ENCODE results near the gene ARSA. TPM values are rescaled to one million over a fixed set of nuclear protein-coding genes. Genes with fewer than 3 reads are reported as not detected.
A peak's percentile ranks its signal among the peaks of the same experiment; 100 is the strongest.

The ARSA gene
- total and polyA plus RNA-seq, 2 of the 13 experiments (the other 11 are each of a cell fraction or from before 2014, with no cell fraction given), result 9.0 to 11.5 TPM

- no peak for TF ChIP-seq ZSCAN31 (CRISPR knock-in tag; IDR thresholded peaks at IDR 0.05; ENCODE audit: low read depth)
Observed at GRCh38 chr22:50625568-50626313, 2.2 kb downstream of the ARSA start (continued).

- Histone ChIP-seq H3K27ac (ENCODE audit: extremely low read length, insufficient read depth, low read length) (no peak overlapping the region), H3K4me3 (replicated peaks in 1 of 3; ENCODE audit: insufficient read depth in 1 of 3, low read depth in 2 of 3, low read length in 3 of 3) (no peak overlapping the region), H3K79me2 (ENCODE audit: insufficient read depth, low read length) (peaks cover 4% of the 10 kb centered on the region), H4K20me1 (ENCODE audit: insufficient read depth, low read length) (no peaks in the 10 kb centered on the region), H3K4me2 (ENCODE audit: low read depth, low read length) (no peak overlapping the region), H3K4me1 (ENCODE audit: insufficient read depth, low read length) (peaks cover 67% of the 10 kb centered on the region), H3K9ac (ENCODE audit: insufficient read depth, low read depth, low read length) (no peak overlapping the region), H3K27me3 (ENCODE audit: control insufficient read depth in 1 of 2, insufficient read depth in 2 of 2, low read length in 2 of 2) (no peaks in the 10 kb centered on the region; a peak in 1 of 5 replicates), H3K9me3 (ENCODE audit: low read length) (no peaks in the 10 kb centered on the region), H3K36me3 (replicated peaks in 1 of 2; ENCODE audit: control insufficient read depth in 1 of 2, insufficient read depth in 2 of 2, low read length in 2 of 2) (no peaks in the 10 kb centered on the region), H2AFZ (ENCODE audit: low read length) (no peak overlapping the region)
- no peak for FAIRE-seq
- CTCF ChIA-PET (ENCODE audit: low intra/inter-chr PET ratio, low total read pairs), result no interaction called here
- WGBS (ENCODE audit: low lambda C conversion rate), result 69% methylated on average over 12 of the region's 14 CpGs
- DNase-seq (ENCODE audit: low spot score), result no peak
- BruUV-seq (replicated peaks), result no TSS peak
- TF ChIP-seq, protein P1, sequence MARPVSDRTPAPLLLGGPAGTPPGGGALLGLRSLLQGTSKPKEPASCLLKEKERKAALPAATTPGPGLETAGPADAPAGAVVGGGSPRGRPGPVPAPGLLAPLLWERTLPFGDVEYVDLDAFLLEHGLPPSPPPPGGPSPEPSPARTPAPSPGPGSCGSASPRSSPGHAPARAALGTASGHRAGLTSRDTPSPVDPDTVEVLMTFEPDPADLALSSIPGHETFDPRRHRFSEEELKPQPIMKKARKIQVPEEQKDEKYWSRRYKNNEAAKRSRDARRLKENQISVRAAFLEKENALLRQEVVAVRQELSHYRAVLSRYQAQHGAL (CRISPR knock-in tag; IDR thresholded peaks at IDR 0.05; ENCODE audit: not compliant biosample characterization), result no peak
- 0 out of 2 replicates have a peak, but pooled peaks have one; percentile 61 for TF ChIP-seq HINFP (CRISPR knock-in tag; IDR thresholded peaks at IDR 0.05; ENCODE audit: low read depth)
- ATAC-seq, result no peak
- POLR2A ChIA-PET, result interaction anchor here (4.2 kb wide), 1 partner anchor 16 kb away, joined by 56 read pairs; no protein-coding TSS in a partner anchor
- in situ Hi-C loops (cut with HindIII; ENCODE audit: extremely low pct_ligation_motif_present, low pct_unique_long_range_greater_than_20kb), result loop anchor here (5.0 kb wide), 1 partner anchor 72 kb away; no protein-coding TSS in a partner anchor
- intact Hi-C loops (cut with micrococcal nuclease; ENCODE audit: unreplicated experiment), result no loop called here
Observed at GRCh38 chr22:50625131-50625567, 2.8 kb downstream of the ARSA start.

All from HepG2 (cell line).